Measurements from ENCODE around the gene CTIF. TPM values are rescaled to one million over a fixed set of nuclear protein-coding genes. Genes with fewer than 3 reads are reported as not detected.

CTIF gene
- total RNA-seq, 1 donor from 2014 or later: 15.0 TPM

- Histone ChIP-seq H3K36me3 (ENCODE audit: control insufficient read depth, insufficient read depth, low read length) (peaks cover 4% of the 10 kb centered on the region), H3K4me3 (ENCODE audit: low read depth, low read length) (no peak overlapping the region), H3K27me3 (ENCODE audit: control insufficient read depth, insufficient read depth, low read length) (no peaks in the 10 kb centered on the region)
- DNase-seq (ENCODE audit: low read depth) (no peak), FAIRE-seq (no peak)
- no peak for TF ChIP-seq CTCF (IDR thresholded peaks at IDR 0.05; ENCODE audit: insufficient read depth, low read length, severe bottlenecking)
Measured at GRCh38 chr18:48724442-48724841, 185.6 kb downstream of the CTIF start.

DNA sequence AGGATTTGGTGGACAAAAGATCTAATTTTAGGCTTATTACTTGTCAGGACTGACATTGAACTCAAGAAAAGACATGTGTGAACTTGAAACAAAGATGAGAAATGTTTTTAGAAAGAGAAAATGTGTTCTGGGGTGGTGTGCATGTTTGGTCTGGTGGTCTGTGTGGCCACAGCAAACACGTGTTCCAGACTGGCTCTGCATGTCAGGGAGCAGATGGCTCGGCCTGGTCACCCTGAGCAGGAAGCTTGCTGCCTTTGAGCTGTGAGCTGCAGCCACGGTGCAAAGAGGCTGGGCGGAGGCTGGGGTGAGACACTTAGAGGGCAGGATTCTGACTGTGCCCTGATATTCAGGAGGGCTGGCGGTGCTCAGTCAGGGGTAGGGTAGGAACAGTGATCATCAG is 186.1 kb downstream of the CTIF start:
- TF ChIP-seq CTCF (IDR thresholded peaks at IDR 0.05; ENCODE audit: insufficient read depth, low read length, severe bottlenecking): no peak
- peaks cover 4% of the 10 kb centered on the region for H3K36me3 ChIP-seq (ENCODE audit: control insufficient read depth, insufficient read depth, low read length)
- no peaks in the 10 kb centered on the region for H3K27me3 ChIP-seq (ENCODE audit: control insufficient read depth, insufficient read depth, low read length)
- DNase-seq (ENCODE audit: low read depth): no peak
- FAIRE-seq: peak; percentile 60
- no peak overlapping the region for H3K4me3 ChIP-seq (ENCODE audit: low read depth, low read length)

- TF ChIP-seq CTCF (IDR thresholded peaks at IDR 0.05; ENCODE audit: insufficient read depth, low read length, severe bottlenecking): no peak
- FAIRE-seq: no peak
- Histone ChIP-seq H3K36me3 (ENCODE audit: control insufficient read depth, insufficient read depth, low read length) (peaks cover 2% of the 10 kb centered on the region), H3K4me3 (ENCODE audit: low read depth, low read length) (no peak overlapping the region), H3K27me3 (ENCODE audit: control insufficient read depth, insufficient read depth, low read length) (no peaks in the 10 kb centered on the region)
- no peak for DNase-seq (ENCODE audit: low read depth)
Measured at GRCh38 chr18:48725562-48725961, 186.7 kb downstream of the CTIF start.

GRCh38 chr18:48727681-48728080 is 188.8 kb downstream of the CTIF start:
- no peaks in the 10 kb centered on the region for H3K27me3 ChIP-seq (ENCODE audit: control insufficient read depth, insufficient read depth, low read length)
- H3K36me3 ChIP-seq (ENCODE audit: control insufficient read depth, insufficient read depth, low read length): peaks cover 2% of the 10 kb centered on the region
- no peak for TF ChIP-seq CTCF (IDR thresholded peaks at IDR 0.05; ENCODE audit: insufficient read depth, low read length, severe bottlenecking)
- H3K4me3 ChIP-seq (ENCODE audit: low read depth, low read length): no peak overlapping the region
- FAIRE-seq (no peak), DNase-seq (ENCODE audit: low read depth) (peak; percentile 4)

GRCh38 chr18:48728204-48728833 is 189.5 kb downstream of the CTIF start:
- no peak for TF ChIP-seq CTCF (IDR thresholded peaks at IDR 0.05; ENCODE audit: insufficient read depth, low read length, severe bottlenecking)
- Histone ChIP-seq H3K27me3 (ENCODE audit: control insufficient read depth, insufficient read depth, low read length) (no peaks in the 10 kb centered on the region), H3K36me3 (ENCODE audit: control insufficient read depth, insufficient read depth, low read length) (peaks cover 2% of the 10 kb centered on the region), H3K4me3 (ENCODE audit: low read depth, low read length) (no peak overlapping the region)
- DNase-seq (ENCODE audit: low read depth): peak; percentile 83
- no peak for FAIRE-seq

GRCh38 chr18:48729404-48729803 is 190.6 kb downstream of the CTIF start:
- DNase-seq (ENCODE audit: low read depth): no peak
- TF ChIP-seq CTCF (IDR thresholded peaks at IDR 0.05; ENCODE audit: insufficient read depth, low read length, severe bottlenecking): no peak
- Histone ChIP-seq H3K4me3 (ENCODE audit: low read depth, low read length) (no peak overlapping the region), H3K27me3 (ENCODE audit: control insufficient read depth, insufficient read depth, low read length) (no peaks in the 10 kb centered on the region), H3K36me3 (ENCODE audit: control insufficient read depth, insufficient read depth, low read length) (peaks cover 3% of the 10 kb centered on the region)
- FAIRE-seq: no peak
